Heart right ventricle (tissue), 16 donors: ENCODE measurements around the gene DUOXA1. TPM values are rescaled to one million over a fixed set of nuclear protein-coding genes. Genes with fewer than 3 reads are reported as not detected.

Experiments
- ATAC-seq, 8 donors: fragments of 200-7000 bp; cut with Tn5 transposase; one replicate each; pipeline ENCODE4 v1.9.1; 2020; ENCODE audit warnings: mild to moderate bottlenecking in 8 of 8, moderate library complexity in 8 of 8, moderate number of reproducible peaks in 1 of 8
- DNase-seq, 2 donors: peaks; one replicate each; pipeline ENCODE4 v3.0.0-alpha.2; 2020
- H3K27ac ChIP-seq, 10 donors: fragments of 200-600 bp; sonication (generic) in 2 of 10; one replicate each; pipeline versions ENCODE4 v1.5.0 to v1.8.0; 2020 to 2022; ENCODE audit warnings: mild to moderate bottlenecking in 3 of 10
- H3K27me3 ChIP-seq, 7 donors: fragments of 200-600 bp; one replicate each; pipeline ENCODE4 v1.8.0; 2021 to 2022; ENCODE audit warnings: mild to moderate bottlenecking in 2 of 7
- H3K36me3 ChIP-seq, 9 donors: fragments of 200-600 bp; sonication (generic) in 1 of 9; one replicate each; pipeline versions ENCODE4 v1.5.0 to v1.8.0; 2020 to 2022; ENCODE audit warnings: mild to moderate bottlenecking in 2 of 9
- H3K4me1 ChIP-seq, 9 donors: fragments of 200-600 bp; sonication (generic) in 1 of 9; one replicate each; pipeline versions ENCODE4 v1.5.0 to v1.8.0; 2020 to 2022; ENCODE audit warnings: mild to moderate bottlenecking in 4 of 9
- H3K4me3 ChIP-seq, 10 donors: fragments of 200-600 bp; sonication (generic) in 2 of 10; one replicate each; pipeline versions ENCODE4 v1.5.0 to v1.8.0; 2020 to 2022; ENCODE audit warnings: mild to moderate bottlenecking in 7 of 10, moderate library complexity in 2 of 10
- H3K9me3 ChIP-seq, 11 donors: fragments of 200-600 bp in 10 of 11; sonication (generic) in 2 of 11; one replicate each; pipeline versions ENCODE4 v1.5.0 to v1.8.0; 2013 to 2022; ENCODE audit warnings: mild to moderate bottlenecking in 2 of 11, control low read depth in 1 of 11, moderate library complexity in 1 of 11
- WGBS, 2 donors: extraction: QIAGEN DNeasy Blood & Tissue Kit; methylation state at CpG; one replicate each; pipeline ENCODE4 v1.1.7; 2013; ENCODE audit warnings: inconsistent platforms in 1 of 2; 5-methylcytosine and 5-hydroxymethylcytosine counted together
- intact Hi-C, 10 donors: fragments of 100-400 bp; cut with DNase I; formaldehyde crosslinking; loops; one replicate each; pipeline versions ENCODE4 v1.11.1 to v1.14.2; 2022
- polyA plus RNA-seq, 2 donors: library from polyadenylated mRNA; stranded (reverse); fragments of 200-250 nt; gene quantifications; one replicate each; pipeline ENCODE4 v1.2.3, GENCODE V29; 2013
- total RNA-seq, 10 donors: library from RNA; stranded (reverse); fragmentation: NEBNext Ultra II Directional in 3 of 10; extraction: Animal tissue kit (Norgen Biotek cat#: 25700) in 3 of 10; gene quantifications; one replicate each; pipeline versions ENCODE4 v1.2.1 to v1.2.4, GENCODE V29; 2021 to 2023
- TF ChIP-seq, protein P1 (sequence below), 9 donors: fragments of 200-600 bp; sonication (generic) in 2 of 9; IDR thresholded peaks; one replicate each; pipeline versions ENCODE4 v1.5.0 to v1.8.0; 2021 to 2022; ENCODE audit warnings: antibody characterized with exemption in 9 of 9, mild to moderate bottlenecking in 5 of 9, moderate library complexity in 1 of 9
- donor health status: Arrhythmogenic right ventricular cardiomyopathy.
- donor health status: ischemic (EF 13 %, LVEDD 7.1; RV severe dilation, severe dysfunction).
- donor health status: healthy with polysubstance abuse.
- donor health status: DM: no; HTN: yes; CAD: no.
- donor health status: DM: no; HTN: no; CAD: no.
- donor health status: ischemic (EF 25% LVEDD 6.9; RV normal size, moderate dysfunction).
- donor health status: ischemic (EF 25% LVEDD 5.7; RV mildly dilated, moderate dysfunction).
- donor health status: healthy.
- donor health status: DM: yes; HTN: yes; CAD: no.
- donor health status: Ischemic cardiomyopathy.
- donor health status: ischemic (EF 35%, LVEDD 5.7; RV mildly dilated, moderate dysfunction).
- donor health status: nonischemic (EF 11% LVEDD 7.7; RV severe dilation, severe dysfunction).
- donor health status: DM: yes; HTN: yes; CAD: no.
- donor health status: PGD.
- donor health status: ischemic (EF 29% LVEDD 5.4; RV normal size, mild dysfunction).
- donor health status: nonischemic (EF 23%, LVEDD 6.1; RV moderate dilation, normal function).

Gene DUOXA1
- total and polyA plus RNA-seq, 12 donors, result 0.11 to 1.3 (median 0.47) TPM; not detected in 1

DNA sequence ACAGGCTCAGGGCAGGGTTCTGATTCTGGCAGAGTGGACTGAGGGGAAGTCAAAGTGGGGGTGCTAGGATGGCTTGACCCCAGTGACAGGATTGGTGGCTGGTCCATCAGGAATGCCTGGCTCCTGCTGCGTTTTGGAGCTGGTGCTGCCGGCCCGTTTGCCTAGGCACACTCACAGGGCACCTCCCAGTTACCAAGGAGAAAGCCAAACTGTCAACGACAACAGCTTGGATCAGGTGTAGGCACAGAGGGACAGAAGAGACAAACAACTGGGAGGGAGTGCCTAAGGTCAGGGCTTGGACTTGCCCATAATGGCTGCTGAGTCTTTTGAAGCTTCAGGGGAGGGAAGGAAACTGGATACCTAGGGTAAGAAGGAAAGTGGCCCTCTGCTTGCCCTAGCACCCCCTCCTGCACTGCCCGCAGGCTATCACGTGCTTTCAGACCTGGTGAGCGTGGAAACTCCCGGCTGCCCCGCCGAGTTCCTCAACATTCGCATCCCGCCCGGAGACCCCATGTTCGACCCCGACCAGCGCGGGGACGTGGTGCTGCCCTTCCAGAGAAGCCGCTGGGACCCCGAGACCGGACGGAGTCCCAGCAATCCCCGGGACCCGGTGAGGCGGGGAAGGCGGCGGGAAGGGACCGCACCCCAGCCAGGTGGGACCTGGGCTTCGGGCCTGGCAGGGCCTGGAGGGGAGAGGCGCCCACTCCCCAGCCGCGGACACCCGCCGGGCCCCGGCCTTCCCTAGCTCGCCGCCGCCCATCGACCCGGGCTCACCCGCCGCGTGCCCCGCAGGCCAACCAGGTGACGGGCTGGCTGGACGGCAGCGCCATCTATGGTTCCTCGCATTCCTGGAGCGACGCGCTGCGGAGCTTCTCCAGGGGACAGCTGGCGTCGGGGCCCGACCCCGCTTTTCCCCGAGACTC is 5.3 kb upstream of the DUOXA1 start:
- Histone ChIP-seq H3K4me1 (peaks cover 0 to 13% (median 8%) of the 10 kb centered on the region in 9 donors), H3K27ac (no peak overlapping the region), H3K36me3 (no peaks in the 10 kb centered on the region), H3K4me3 (peak overlapping the region in 4 of 10 donors; percentile 6 to 19 (median 8)), H3K27me3 (peaks cover under 1 to 75% (median 54%) of the 10 kb centered on the region in 7 donors), H3K9me3 (no peaks in the 10 kb centered on the region)
- TF ChIP-seq, protein P1, sequence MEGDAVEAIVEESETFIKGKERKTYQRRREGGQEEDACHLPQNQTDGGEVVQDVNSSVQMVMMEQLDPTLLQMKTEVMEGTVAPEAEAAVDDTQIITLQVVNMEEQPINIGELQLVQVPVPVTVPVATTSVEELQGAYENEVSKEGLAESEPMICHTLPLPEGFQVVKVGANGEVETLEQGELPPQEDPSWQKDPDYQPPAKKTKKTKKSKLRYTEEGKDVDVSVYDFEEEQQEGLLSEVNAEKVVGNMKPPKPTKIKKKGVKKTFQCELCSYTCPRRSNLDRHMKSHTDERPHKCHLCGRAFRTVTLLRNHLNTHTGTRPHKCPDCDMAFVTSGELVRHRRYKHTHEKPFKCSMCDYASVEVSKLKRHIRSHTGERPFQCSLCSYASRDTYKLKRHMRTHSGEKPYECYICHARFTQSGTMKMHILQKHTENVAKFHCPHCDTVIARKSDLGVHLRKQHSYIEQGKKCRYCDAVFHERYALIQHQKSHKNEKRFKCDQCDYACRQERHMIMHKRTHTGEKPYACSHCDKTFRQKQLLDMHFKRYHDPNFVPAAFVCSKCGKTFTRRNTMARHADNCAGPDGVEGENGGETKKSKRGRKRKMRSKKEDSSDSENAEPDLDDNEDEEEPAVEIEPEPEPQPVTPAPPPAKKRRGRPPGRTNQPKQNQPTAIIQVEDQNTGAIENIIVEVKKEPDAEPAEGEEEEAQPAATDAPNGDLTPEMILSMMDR (IDR thresholded peaks at IDR 0.05), result peak in 5 of 9 donors; percentile 17 to 43 (median 27)
- WGBS, 2 donors, result 7% methylated on average over 52 to 56 of the region's 57 CpGs
- DNase-seq, result peak in 1 of 2 donors; percentile 35
- ATAC-seq, result peak in 7 of 8 donors; percentile 34 to 63 (median 48)
- intact Hi-C loops, result no loop called here

DNA sequence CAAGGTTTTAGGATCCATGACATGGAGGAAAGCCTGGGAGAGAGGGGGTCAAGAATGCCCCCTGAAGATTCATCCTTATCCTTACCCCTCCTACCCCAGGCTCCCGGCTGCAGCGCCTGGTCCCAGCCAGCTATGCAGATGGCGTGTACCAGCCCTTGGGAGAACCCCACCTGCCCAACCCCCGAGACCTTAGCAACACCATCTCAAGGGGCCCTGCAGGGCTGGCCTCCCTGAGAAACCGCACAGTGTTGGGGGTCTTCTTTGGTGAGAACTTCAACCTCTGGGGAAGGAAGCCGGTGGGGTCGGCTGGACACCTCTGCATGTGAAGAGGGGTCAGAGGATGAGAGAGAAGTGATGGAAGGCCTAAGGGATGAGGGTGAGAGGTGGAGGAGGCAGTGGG is 4.4 kb upstream of the DUOXA1 start:
- ATAC-seq (no peak), DNase-seq (no peak)
- peaks cover 0 to 22% (median 15%) of the 10 kb centered on the region in 9 donors for H3K4me1 ChIP-seq
- H3K36me3 ChIP-seq, result no peaks in the 10 kb centered on the region
- H3K27me3 ChIP-seq, result peaks cover 5 to 84% (median 61%) of the 10 kb centered on the region in 7 donors
- H3K27ac ChIP-seq, result no peak overlapping the region
- intact Hi-C loops, result no loop called here
- H3K9me3 ChIP-seq, result no peaks in the 10 kb centered on the region
- H3K4me3 ChIP-seq, result no peak overlapping the region
- TF ChIP-seq, protein P1 (IDR thresholded peaks at IDR 0.05), result no peak
- 88 to 90% methylated on average over 7 of the region's 7 CpGs for WGBS, 2 donors

DNA sequence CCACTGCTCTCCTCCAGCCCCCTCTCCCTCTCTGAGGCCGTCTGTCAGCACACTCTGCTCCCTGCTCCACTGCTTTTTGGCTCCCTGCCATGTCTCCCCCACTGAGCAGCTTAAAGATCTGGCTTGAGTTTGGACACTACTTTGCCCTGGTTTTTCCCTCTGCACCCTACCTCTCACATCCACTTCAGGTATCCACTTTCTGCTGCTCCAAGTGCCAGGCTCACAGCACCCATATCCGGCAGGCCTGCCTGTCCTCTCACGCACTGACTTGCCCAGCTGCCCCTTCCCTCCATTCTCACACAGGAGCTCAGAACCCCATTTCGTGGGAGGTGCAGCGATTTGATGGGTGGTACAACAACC is 3.9 kb upstream of the DUOXA1 start:
- DNase-seq (no peak), ATAC-seq (no peak)
- H3K9me3 ChIP-seq, result no peaks in the 10 kb centered on the region
- peaks cover 0 to 23% (median 18%) of the 10 kb centered on the region in 9 donors for H3K4me1 ChIP-seq
- no peak overlapping the region for H3K27ac ChIP-seq
- TF ChIP-seq, protein P1 (IDR thresholded peaks at IDR 0.05), result no peak
- H3K27me3 ChIP-seq, result peaks cover 5 to 89% (median 64%) of the 10 kb centered on the region in 7 donors
- H3K36me3 ChIP-seq, result no peaks in the 10 kb centered on the region
- 72% methylated on average over 5 of the region's 5 CpGs for WGBS, 2 donors
- intact Hi-C loops, result no loop called here
- H3K4me3 ChIP-seq, result no peak overlapping the region

DNA sequence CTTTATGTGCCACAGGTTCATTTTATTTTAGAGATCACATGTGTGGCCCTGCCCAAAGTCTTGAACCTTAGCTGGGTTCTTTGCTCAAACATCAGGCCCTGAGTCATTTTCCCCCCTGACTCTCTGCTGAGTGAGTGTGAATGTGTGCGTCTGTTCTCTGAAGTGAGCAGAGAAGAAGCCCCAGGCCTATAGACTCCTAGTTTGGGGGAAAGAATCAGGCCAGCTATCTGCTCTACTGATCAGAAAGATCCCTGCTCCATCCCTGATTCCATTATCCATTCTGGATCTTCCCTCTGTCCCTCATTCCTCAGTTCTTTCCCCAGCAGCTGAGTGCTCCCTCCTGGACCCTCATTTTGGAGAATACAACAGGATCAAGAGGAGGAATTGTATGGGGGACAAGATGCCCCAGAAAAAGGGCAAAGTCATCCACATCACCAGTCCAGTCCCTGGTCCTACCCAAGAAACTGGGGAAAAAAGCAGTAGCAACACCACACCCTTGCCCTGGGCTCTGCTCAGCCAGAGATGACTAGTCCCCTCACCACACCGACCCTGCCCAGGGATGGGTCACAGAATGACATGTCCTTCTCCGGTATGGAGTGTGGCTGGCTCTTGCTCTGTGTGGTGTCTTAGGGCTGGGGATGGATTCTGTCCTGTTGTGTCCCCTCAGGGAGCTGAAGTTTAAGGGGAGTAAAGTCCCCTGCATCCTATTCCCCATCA is 3.3 kb upstream of the DUOXA1 start:
- intact Hi-C loops, result no loop called here
- 72% methylated on average over 3 of the region's 3 CpGs for WGBS, 2 donors
- DNase-seq (no peak), ATAC-seq (no peak)
- Histone ChIP-seq H3K27me3 (peaks cover 5 to 94% (median 69%) of the 10 kb centered on the region in 7 donors), H3K36me3 (no peaks in the 10 kb centered on the region), H3K4me3 (no peak overlapping the region), H3K9me3 (no peaks in the 10 kb centered on the region), H3K4me1 (peaks cover 0 to 23% (median 18%) of the 10 kb centered on the region in 9 donors), H3K27ac (no peak overlapping the region)
- TF ChIP-seq, protein P1 (IDR thresholded peaks at IDR 0.05), result no peak
